Retina (tissue), 1 donor: ENCODE measurements around the gene FXR1.

Experiments used
- DNase-seq: peaks from one replicate; pipeline ENCODE4 v3.0.0-alpha.2; 2016

Gene FXR1

DNA sequence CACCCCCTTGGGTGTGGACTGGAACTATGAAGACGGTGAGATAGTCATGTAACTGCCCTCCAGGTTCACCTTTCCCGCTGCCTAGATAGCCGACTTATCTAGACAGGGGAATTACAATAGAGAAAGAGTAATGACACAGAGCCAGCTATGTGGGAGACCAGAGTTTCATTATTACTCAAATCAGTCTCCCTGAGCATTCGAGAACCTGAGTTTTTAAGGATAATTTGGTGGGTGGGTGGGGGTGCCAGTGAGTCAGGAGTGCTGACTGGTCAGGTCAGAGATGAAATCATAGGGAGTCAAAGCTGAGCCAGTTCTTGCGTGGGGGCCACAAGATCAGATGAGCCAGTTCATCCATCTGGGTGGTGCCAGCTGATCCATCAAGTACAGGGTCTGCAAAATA, 96.8 kb downstream of the FXR1 start:
- no peak for DNase-seq

DNA sequence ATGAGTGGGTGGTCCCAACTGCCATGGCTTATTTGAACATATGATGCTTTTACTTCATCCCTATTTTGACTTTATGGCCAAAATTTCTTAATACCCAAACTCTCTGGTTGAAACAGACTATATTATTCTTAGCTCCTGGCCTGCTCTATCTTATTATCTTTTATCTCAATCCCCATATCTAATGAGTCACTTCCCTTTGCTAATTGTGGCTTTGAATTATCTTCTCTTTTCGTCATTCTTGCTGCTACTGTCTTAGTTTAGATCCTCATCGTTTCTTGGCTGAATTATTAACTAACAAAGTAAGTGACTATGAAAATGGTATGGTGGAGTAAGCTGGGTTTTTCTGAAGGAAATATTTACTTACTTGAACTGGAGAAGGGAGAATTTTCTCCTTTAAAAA, 105.2 kb downstream of the FXR1 start:
- no peak for DNase-seq

DNA sequence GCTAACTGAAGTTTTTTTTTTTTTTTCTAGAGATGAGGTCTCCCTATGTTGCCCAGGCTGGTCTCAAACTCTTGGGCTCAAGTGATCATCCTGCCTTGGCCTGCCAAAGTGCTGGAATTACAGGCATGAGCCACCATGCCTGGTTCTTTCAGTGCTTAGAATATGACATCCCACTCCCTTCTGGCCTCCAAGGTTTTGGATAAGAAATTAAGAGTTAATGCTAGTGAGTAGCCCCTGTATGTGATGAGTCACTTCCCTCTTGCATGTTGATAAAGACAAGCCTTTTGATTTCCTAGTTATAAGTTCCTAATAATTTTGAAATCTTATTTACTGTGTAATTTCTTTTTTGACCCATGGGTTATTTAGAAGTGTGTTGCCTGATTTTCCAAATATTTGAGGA, 112.7 kb downstream of the FXR1 start:
- DNase-seq = no peak

DNA sequence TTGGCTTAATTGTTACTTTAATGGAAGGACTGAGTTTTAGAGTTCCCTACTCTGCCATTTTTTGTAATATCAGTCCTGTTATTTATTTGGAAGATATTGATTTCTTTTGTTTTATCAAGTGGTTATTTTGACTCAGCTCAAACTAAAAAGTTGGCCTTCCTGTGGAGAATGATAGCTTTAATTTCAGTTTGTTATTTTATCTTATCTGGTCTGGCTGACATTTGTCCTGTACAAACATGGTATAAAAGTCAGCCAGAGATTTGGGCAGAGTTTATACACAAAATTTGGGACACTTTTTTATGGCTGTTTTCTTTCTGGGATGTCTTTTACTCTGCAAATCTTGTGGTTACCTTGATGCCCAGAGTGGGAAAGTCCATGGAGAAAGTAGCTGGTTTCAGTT, 118.5 kb downstream of the FXR1 start:
- DNase-seq = no peak
